Type B pancreatic cell (in vitro differentiated cells): ENCODE measurements around the gene VEZT. TPM values are rescaled to one million over a fixed set of nuclear protein-coding genes. Genes with fewer than 3 reads are reported as not detected.

Experiments used
- DNase-seq: peaks from one replicate; pipeline ENCODE4 v3.0.0; 2021; ENCODE audit warnings: mixed read lengths; ENCODE audit not compliant: unreplicated experiment; ENCODE audit errors: extremely low spot score
- H3K27ac Mint-ChIP-seq: 2 replicates; pipeline ENCODE4 v1.8.0; 2021; ENCODE audit warnings: mild to moderate bottlenecking, mixed read lengths
- H3K27me3 Mint-ChIP-seq: 2 replicates; pipeline ENCODE4 v1.8.0; 2021; ENCODE audit warnings: mixed read lengths
- H3K36me3 Mint-ChIP-seq: 2 replicates; pipeline ENCODE4 v1.8.0; 2021; ENCODE audit warnings: mixed read lengths
- H3K4me1 Mint-ChIP-seq: one replicate; pipeline ENCODE4 v1.8.0; 2021; ENCODE audit warnings: mixed read lengths; ENCODE audit not compliant: unreplicated experiment
- H3K4me3 Mint-ChIP-seq: 2 replicates; pipeline ENCODE4 v1.8.0; 2021; ENCODE audit warnings: mild to moderate bottlenecking, mixed read lengths
- H3K9me3 Mint-ChIP-seq: 2 replicates; pipeline ENCODE4 v1.8.0; 2021; ENCODE audit warnings: mixed read lengths
- CTCF ChIP-seq: fragments of 200-600 bp; sonication (generic); conservative IDR thresholded peaks from 2 replicates; pipeline ENCODE4 v1.5.0; 2021; ENCODE audit warnings: antibody characterized with exemption, mild to moderate bottlenecking
- long read RNA-seq: library from polyadenylated mRNA; unstranded; transcript quantifications from one replicate; pipeline ENCODE4 v2.0.0, GENCODE V29; 2020
- total RNA-seq: library from RNA; stranded (reverse); gene quantifications from 2 replicates; pipeline ENCODE4 v1.2.1, GENCODE V29; 2021; ENCODE audit warnings: low replicate concordance

Gene VEZT, protein sequence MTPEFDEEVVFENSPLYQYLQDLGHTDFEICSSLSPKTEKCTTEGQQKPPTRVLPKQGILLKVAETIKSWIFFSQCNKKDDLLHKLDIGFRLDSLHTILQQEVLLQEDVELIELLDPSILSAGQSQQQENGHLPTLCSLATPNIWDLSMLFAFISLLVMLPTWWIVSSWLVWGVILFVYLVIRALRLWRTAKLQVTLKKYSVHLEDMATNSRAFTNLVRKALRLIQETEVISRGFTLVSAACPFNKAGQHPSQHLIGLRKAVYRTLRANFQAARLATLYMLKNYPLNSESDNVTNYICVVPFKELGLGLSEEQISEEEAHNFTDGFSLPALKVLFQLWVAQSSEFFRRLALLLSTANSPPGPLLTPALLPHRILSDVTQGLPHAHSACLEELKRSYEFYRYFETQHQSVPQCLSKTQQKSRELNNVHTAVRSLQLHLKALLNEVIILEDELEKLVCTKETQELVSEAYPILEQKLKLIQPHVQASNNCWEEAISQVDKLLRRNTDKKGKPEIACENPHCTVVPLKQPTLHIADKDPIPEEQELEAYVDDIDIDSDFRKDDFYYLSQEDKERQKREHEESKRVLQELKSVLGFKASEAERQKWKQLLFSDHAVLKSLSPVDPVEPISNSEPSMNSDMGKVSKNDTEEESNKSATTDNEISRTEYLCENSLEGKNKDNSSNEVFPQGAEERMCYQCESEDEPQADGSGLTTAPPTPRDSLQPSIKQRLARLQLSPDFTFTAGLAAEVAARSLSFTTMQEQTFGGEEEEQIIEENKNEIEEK
- total RNA-seq: 58.6 and 69.1 TPM in 2 replicates
- long read RNA-seq, full-length matches to known transcripts: 116 of 239 reads
- long read RNA-seq, partial matches to known transcripts: 29 of 239 reads
- long read RNA-seq, other reads (novel, unspliced or antisense): 94 of 239 reads

GRCh38 chr12:95217377-95218149 is at the start of gene VEZT, which contains the start of gene FGD6:
VEZT (plus strand) TSS chr12:95217807; CDS start chr12:95217851, 44 bp downstream.
FGD6 (minus strand) TSS chr12:95217467; CDS start chr12:95217240, 227 bp downstream.
- TF ChIP-seq CTCF: peak; percentile 50
- peaks cover 34% of the 10 kb centered on the region for H3K4me1 Mint-ChIP-seq
- no peaks in the 10 kb centered on the region for H3K9me3 Mint-ChIP-seq
- DNase-seq: peak; percentile 99
- no peaks in the 10 kb centered on the region for H3K27me3 Mint-ChIP-seq
- peaks cover 8% of the 10 kb centered on the region for H3K36me3 Mint-ChIP-seq
- H3K27ac Mint-ChIP-seq: peak within 1 kb of the TSS; percentile 97
- peak within 1 kb of the TSS; percentile 98 for H3K4me3 Mint-ChIP-seq

GRCh38 chr12:95168746-95169145 is 48.9 kb upstream of the VEZT start:
- Mint-ChIP-seq H3K27me3 (no peaks in the 10 kb centered on the region), H3K9me3 (no peaks in the 10 kb centered on the region), H3K4me1 (peaks cover 36% of the 10 kb centered on the region), H3K36me3 (peaks cover 20% of the 10 kb centered on the region), H3K4me3 (no peak overlapping the region), H3K27ac (no peak overlapping the region)
- DNase-seq: no peak
- TF ChIP-seq CTCF: no peak

GRCh38 chr12:95169368-95169767 is 48.2 kb upstream of the VEZT start:
- Mint-ChIP-seq H3K36me3 (peaks cover 24% of the 10 kb centered on the region), H3K9me3 (no peaks in the 10 kb centered on the region), H3K27ac (no peak overlapping the region), H3K4me3 (no peak overlapping the region), H3K27me3 (no peaks in the 10 kb centered on the region), H3K4me1 (peaks cover 36% of the 10 kb centered on the region)
- DNase-seq: no peak
- no peak for TF ChIP-seq CTCF

GRCh38 chr12:95173392-95174251 is 44.0 kb upstream of the VEZT start:
- Mint-ChIP-seq H3K4me3 (peak overlapping the region; percentile 45), H3K27ac (peak overlapping the region; percentile 14), H3K27me3 (no peaks in the 10 kb centered on the region), H3K4me1 (peaks cover 40% of the 10 kb centered on the region), H3K36me3 (peaks cover 23% of the 10 kb centered on the region), H3K9me3 (peaks cover 3% of the 10 kb centered on the region)
- no peak for TF ChIP-seq CTCF
- DNase-seq: no peak
